GM12878 (cell line): ENCODE data around the gene ACE. TPM values are rescaled to one million over a fixed set of nuclear protein-coding genes. Genes with fewer than 3 reads are reported as not detected.

Experiments
- ATAC-seq: fragments of 200-7000 bp; cut with Tn5 transposase; 3 replicates; pipeline ENCODE4 v1.9.1; 2020; ENCODE audit warnings: mild to moderate bottlenecking, moderate library complexity
- BruUV-seq: library from RNA; stranded (reverse); fragments of 400-500 nt; replicated peaks from 2 replicates; lab custom pipeline; 2021; lab: Mats Ljungman, UMichigan
- CTCF ChIA-PET: fragments of 300-600 bp; sonication (Branson Sonifier 250); formaldehyde crosslinking; extraction: SDS; loops from one replicate; lab custom pipeline; 2021; ENCODE audit warnings: inconsistent platforms; lab: Yijun Ruan, JAX
- POLR2A ChIA-PET: fragments of 350-600 bp; formaldehyde crosslinking; extraction: SDS; loops from one replicate; lab custom pipeline; 2021; ENCODE audit warnings: inconsistent platforms; lab: Charles Lee
- RAD21 ChIA-PET: fragments of 300-600 bp; sonication (Branson Sonifier 250); formaldehyde crosslinking; loops from one replicate; lab custom pipeline; 2023; ENCODE audit warnings: antibody characterized with exemption; ENCODE audit not compliant: unreplicated experiment; lab: Charles Lee
- SMC1A ChIA-PET: fragments of 300-600 bp; sonication (Branson Sonifier 250); formaldehyde crosslinking; loops from one replicate; lab custom pipeline; 2023; ENCODE audit not compliant: unreplicated experiment, uncharacterized antibody; lab: Charles Lee
- DNase-seq: peaks from one replicate; pipeline ENCODE4 v3.0.0-alpha.2; 2011; ENCODE audit warnings: low read depth, low spot score
- FAIRE-seq: peaks from 3 replicates; lab custom pipeline; 2011; peaks lifted over from hg19 to GRCh38; lab: Jason Lieb, UNC
- H2AFZ ChIP-seq: 2 replicates; pipeline ENCODE4 v1.6.0; 2011; ENCODE audit warnings: low read depth, low read length, control low read depth; ENCODE audit not compliant: control insufficient read depth
- H3K27ac ChIP-seq: 2 replicates; pipeline ENCODE4 v1.5.1; 2011; ENCODE audit warnings: control low read depth; ENCODE audit not compliant: control insufficient read depth, insufficient read depth
- H3K27me3 ChIP-seq, 2 experiments: replicated peaks in 1 of 2; 2 replicates each; pipeline versions ENCODE4 v1.6.0 to v1.6.1; 2011; ENCODE audit warnings: low read length in 1 of 2; ENCODE audit not compliant: control insufficient read depth in 2 of 2, insufficient read depth in 2 of 2
- H3K36me3 ChIP-seq, 2 experiments: 2 replicates each; pipeline ENCODE4 v1.5.1; 2011; ENCODE audit warnings: low read length in 1 of 2; ENCODE audit not compliant: control insufficient read depth in 2 of 2, insufficient read depth in 2 of 2
- H3K4me1 ChIP-seq: 2 replicates; pipeline ENCODE4 v1.6.1; 2011; ENCODE audit warnings: mild to moderate bottlenecking, low read length, moderate library complexity, mixed read lengths; ENCODE audit not compliant: control insufficient read depth, insufficient read depth
- H3K4me2 ChIP-seq: 2 replicates; pipeline ENCODE4 v1.6.0; 2011; ENCODE audit warnings: control low read depth; ENCODE audit not compliant: control insufficient read depth, insufficient read depth
- H3K4me3 ChIP-seq: fragments of 200-600 bp; sonication (generic); 2 replicates; pipeline ENCODE4 v1.5.1; 2016
- H3K79me2 ChIP-seq: 2 replicates; pipeline ENCODE4 v1.6.0; 2011; ENCODE audit warnings: low read length; ENCODE audit not compliant: control insufficient read depth, insufficient read depth
- H3K9ac ChIP-seq: 2 replicates; pipeline ENCODE4 v1.8.0; 2011; ENCODE audit warnings: low read length, control low read depth, mixed read lengths; ENCODE audit not compliant: control insufficient read depth, insufficient read depth
- H3K9me3 ChIP-seq: replicated peaks from 3 replicates; pipeline ENCODE4 v1.5.1; 2011; ENCODE audit warnings: mild to moderate bottlenecking, low read length; ENCODE audit not compliant: control insufficient read depth, insufficient read depth
- H4K20me1 ChIP-seq: 2 replicates; pipeline ENCODE4 v1.6.0; 2011; ENCODE audit not compliant: control insufficient read depth, insufficient read depth
- ATF2 ChIP-seq: IDR thresholded peaks from 2 replicates; pipeline ENCODE4 v1.6.1; 2012; ENCODE audit warnings: low read length, inconsistent platforms
- ATF3 ChIP-seq: IDR thresholded peaks from 2 replicates; pipeline ENCODE4 v1.6.1; 2011; ENCODE audit warnings: low read depth, mild to moderate bottlenecking, low read length, moderate library complexity, borderline replicate concordance; ENCODE audit errors: extremely low read depth
- CHD2 ChIP-seq: IDR thresholded peaks from 2 replicates; pipeline ENCODE4 v1.6.1; 2011; ENCODE audit warnings: low read depth, low read length, improper control_type of control experiment, borderline replicate concordance
- E2F8 ChIP-seq: fragments of 450-650 bp; IDR thresholded peaks from 2 replicates; pipeline ENCODE4 v1.6.1; 2018; ENCODE audit warnings: mild to moderate bottlenecking, low read depth, moderate library complexity; ENCODE audit not compliant: partially characterized antibody
- ESRRA ChIP-seq: IDR thresholded peaks from 2 replicates; pipeline ENCODE4 v1.6.1; 2012; ENCODE audit warnings: mild to moderate bottlenecking, low read length, improper control_type of control experiment
- MXI1 ChIP-seq: fragments of 150-350 bp; IDR thresholded peaks from 2 replicates; pipeline ENCODE4 v1.6.1; 2011; ENCODE audit warnings: low read depth, mild to moderate bottlenecking, inconsistent platforms, low read length, improper control_type of control experiment
- NBN ChIP-seq: fragments of 450-650 bp; IDR thresholded peaks from 2 replicates; pipeline ENCODE4 v1.6.1; 2016
- PBX3 ChIP-seq: IDR thresholded peaks from 2 replicates; pipeline ENCODE4 v1.6.1; 2011; ENCODE audit warnings: mild to moderate bottlenecking, low read depth, low read length, moderate library complexity; ENCODE audit not compliant: insufficient replicate concordance
- SREBF1 ChIP-seq: IDR thresholded peaks from 2 replicates; pipeline ENCODE4 v1.6.1; 2012; ENCODE audit warnings: mild to moderate bottlenecking, low read length
- SREBF2 ChIP-seq: IDR thresholded peaks from 2 replicates; pipeline ENCODE4 v1.6.1; 2012; ENCODE audit warnings: mild to moderate bottlenecking, low read length
- ZNF384 ChIP-seq: IDR thresholded peaks from 2 replicates; pipeline ENCODE4 v1.6.1; 2012; ENCODE audit warnings: low read depth, mild to moderate bottlenecking, low read length, improper control_type of control experiment, borderline replicate concordance
- WGBS: methylation state at CpG from one replicate; pipeline ENCODE4 v1.1.6; 2016; ENCODE audit warnings: low lambda C conversion rate; ENCODE audit not compliant: insufficient replicate concordance, insufficient coverage; ENCODE audit errors: missing lambda C conversion rate; 5-methylcytosine and 5-hydroxymethylcytosine counted together
- in situ Hi-C: fragments of 300-500 bp; cut with MboI; formaldehyde crosslinking; loops from 9 replicates; pipeline ENCODE4 v1.14.3; 2018; ENCODE audit warnings: mixed read lengths
- intact Hi-C: fragments of 100-400 bp; cut with micrococcal nuclease; formaldehyde crosslinking; loops from one replicate; pipeline ENCODE4 v1.14.2; 2022; ENCODE audit not compliant: unreplicated experiment
- polyA plus RNA-seq, 11 experiments: library from polyadenylated mRNA; depleted of rRNA in 4 of 11; unstranded in 6 of 11; stranded (reverse) in 5 of 11; fragments of >200 nt; fragmentation: Nextera tagmentation in 4 of 11; fragmentation: Illumina TruSeq in 1 of 11; extraction: Ambion mirVana in 4 of 11; extraction: Trizol in 1 of 11; gene quantifications; 1 replicate in 1 of 11; 2 replicates in 10 of 11; pipeline versions ENCODE4 v1.2.1 to v1.2.3, GENCODE V29; 2011 to 2016; ENCODE audit warnings: inconsistent platforms in 2 of 11, missing spikeins in 2 of 11, low read depth in 1 of 11
- total RNA-seq, 4 experiments: library from RNA; depleted of rRNA in 3 of 4; stranded (reverse); fragments of >200 nt in 3 of 4; fragmentation: Illumina TruSeq in 1 of 4; extraction: Trizol in 1 of 4; gene quantifications; 2 replicates each; pipeline versions ENCODE4 v1.2.1 to v1.2.3, GENCODE V29; 2013 to 2021
- TF ChIP-seq, protein P1 (sequence below): IDR thresholded peaks from 2 replicates; pipeline ENCODE4 v1.6.1; 2012; ENCODE audit warnings: low read depth, low read length, improper control_type of control experiment
- TF ChIP-seq, protein P2 (sequence below): fragments of 450-650 bp; IDR thresholded peaks from 2 replicates; pipeline ENCODE4 v1.6.1; 2014; ENCODE audit warnings: mild to moderate bottlenecking
- TF ChIP-seq, protein P3 (sequence below): IDR thresholded peaks from 2 replicates; pipeline ENCODE4 v1.6.1; 2011; ENCODE audit warnings: low read depth, low read length, improper control_type of control experiment, borderline replicate concordance

The ACE gene
- total and polyA plus RNA-seq, 10 of the 15 experiments (the other 5 are each of a cell fraction or from before 2014, with no cell fraction given), result 0.46 TPM; not detected in 9

DNA sequence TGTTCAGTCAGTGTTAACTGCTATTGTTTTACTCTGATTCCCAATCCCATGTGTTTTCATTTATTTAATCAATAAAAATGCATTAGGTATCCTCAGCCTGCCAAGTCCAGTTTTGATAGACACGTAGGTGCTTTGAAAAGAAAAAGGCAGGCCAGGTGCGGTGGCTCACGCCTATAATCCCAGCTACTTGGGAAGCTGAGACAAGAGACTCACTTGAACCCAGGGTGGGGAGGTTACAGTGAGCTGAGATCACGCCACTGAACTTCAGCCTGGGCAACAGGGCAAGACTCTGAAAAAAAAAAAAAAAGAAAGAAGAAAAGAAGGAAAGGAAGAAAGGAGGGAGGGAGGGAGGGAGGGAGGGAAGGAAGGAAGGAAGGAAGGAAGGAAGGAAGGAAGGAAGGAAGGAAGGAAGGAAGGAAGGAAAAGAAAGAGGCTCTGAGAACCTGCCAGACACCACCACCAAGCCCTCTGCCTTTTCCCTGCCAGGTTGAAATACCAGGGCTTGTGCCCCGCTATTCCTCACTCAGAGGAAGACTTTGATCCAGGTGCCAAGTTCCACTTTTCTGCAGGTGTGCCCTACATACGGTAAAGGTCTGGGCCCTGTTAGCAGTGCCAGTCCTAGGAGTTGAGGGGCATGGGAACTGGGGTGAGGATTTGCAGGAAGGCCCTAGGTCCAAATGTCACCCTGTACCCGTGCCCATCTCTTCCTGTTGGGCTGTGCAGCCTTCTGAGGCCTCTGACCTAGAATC, 36.2 kb downstream of the ACE start:
- no peak for FAIRE-seq
- DNase-seq, result no peak
- ChIA-PET CTCF (no interaction called here), SMC1A (no interaction called here), RAD21 (no interaction called here), POLR2A (no interaction called here)
- peaks cover 9% of the 10 kb centered on the region for H3K4me1 ChIP-seq
- H3K9ac ChIP-seq, result no peak overlapping the region
- no peak overlapping the region for H2AFZ ChIP-seq
- in situ Hi-C loops (no loop called here), intact Hi-C loops (no loop called here)
- H3K79me2 ChIP-seq, result no peaks in the 10 kb centered on the region
- H3K27ac ChIP-seq, result no peak overlapping the region
- H3K4me3 ChIP-seq, result no peak overlapping the region
- no peak overlapping the region for H3K4me2 ChIP-seq
- H3K36me3 ChIP-seq, result no peaks in the 10 kb centered on the region
- 69% methylated on average over 6 of the region's 7 CpGs for WGBS
- ATAC-seq, result no peak
- no peaks in the 10 kb centered on the region; a peak in 1 of 4 replicates for H3K27me3 ChIP-seq
- H3K9me3 ChIP-seq, result no peaks in the 10 kb centered on the region
- BruUV-seq, result no TSS peak
- H4K20me1 ChIP-seq, result no peaks in the 10 kb centered on the region
- TF ChIP-seq, protein P1, sequence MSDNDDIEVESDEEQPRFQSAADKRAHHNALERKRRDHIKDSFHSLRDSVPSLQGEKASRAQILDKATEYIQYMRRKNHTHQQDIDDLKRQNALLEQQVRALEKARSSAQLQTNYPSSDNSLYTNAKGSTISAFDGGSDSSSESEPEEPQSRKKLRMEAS, result no peak
- TF ChIP-seq, protein P2, sequence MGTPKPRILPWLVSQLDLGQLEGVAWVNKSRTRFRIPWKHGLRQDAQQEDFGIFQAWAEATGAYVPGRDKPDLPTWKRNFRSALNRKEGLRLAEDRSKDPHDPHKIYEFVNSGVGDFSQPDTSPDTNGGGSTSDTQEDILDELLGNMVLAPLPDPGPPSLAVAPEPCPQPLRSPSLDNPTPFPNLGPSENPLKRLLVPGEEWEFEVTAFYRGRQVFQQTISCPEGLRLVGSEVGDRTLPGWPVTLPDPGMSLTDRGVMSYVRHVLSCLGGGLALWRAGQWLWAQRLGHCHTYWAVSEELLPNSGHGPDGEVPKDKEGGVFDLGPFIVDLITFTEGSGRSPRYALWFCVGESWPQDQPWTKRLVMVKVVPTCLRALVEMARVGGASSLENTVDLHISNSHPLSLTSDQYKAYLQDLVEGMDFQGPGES, result no peak
- no peak for TF ChIP-seq SREBF1
- no peak for TF ChIP-seq NBN
- no peak for TF ChIP-seq E2F8
- TF ChIP-seq, protein P3, sequence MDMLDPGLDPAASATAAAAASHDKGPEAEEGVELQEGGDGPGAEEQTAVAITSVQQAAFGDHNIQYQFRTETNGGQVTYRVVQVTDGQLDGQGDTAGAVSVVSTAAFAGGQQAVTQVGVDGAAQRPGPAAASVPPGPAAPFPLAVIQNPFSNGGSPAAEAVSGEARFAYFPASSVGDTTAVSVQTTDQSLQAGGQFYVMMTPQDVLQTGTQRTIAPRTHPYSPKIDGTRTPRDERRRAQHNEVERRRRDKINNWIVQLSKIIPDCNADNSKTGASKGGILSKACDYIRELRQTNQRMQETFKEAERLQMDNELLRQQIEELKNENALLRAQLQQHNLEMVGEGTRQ, result no peak
- TF ChIP-seq MXI1, result no peak
- no peak for TF ChIP-seq CHD2
- no peak for TF ChIP-seq SREBF2
- TF ChIP-seq PBX3, result no peak
- TF ChIP-seq ATF2, result no peak
- no peak for TF ChIP-seq ATF3
- no peak for TF ChIP-seq ZNF384
- TF ChIP-seq ESRRA, result no peak
